ENCODE data around the gene PCBP4. TPM values are rescaled to one million over a fixed set of nuclear protein-coding genes. Genes with fewer than 3 reads are reported as not detected.

The PCBP4 gene
- total RNA-seq, 1 donor from 2014 or later: 60.6 TPM

- Mint-ChIP-seq H3K27ac (ENCODE audit: unreplicated experiment) (no peak overlapping the region), H3K27me3 (ENCODE audit: unreplicated experiment) (peaks cover 15% of the 10 kb centered on the region), H3K9me3 (ENCODE audit: unreplicated experiment) (no peaks in the 10 kb centered on the region), H3K36me3 (ENCODE audit: low read depth, unreplicated experiment) (peaks cover 3% of the 10 kb centered on the region), H3K4me1 (ENCODE audit: unreplicated experiment) (peaks cover 2% of the 10 kb centered on the region), H3K4me3 (ENCODE audit: unreplicated experiment) (no peak overlapping the region)
- DNase-seq (ENCODE audit: low spot score): no peak
- TF ChIP-seq, protein P1, sequence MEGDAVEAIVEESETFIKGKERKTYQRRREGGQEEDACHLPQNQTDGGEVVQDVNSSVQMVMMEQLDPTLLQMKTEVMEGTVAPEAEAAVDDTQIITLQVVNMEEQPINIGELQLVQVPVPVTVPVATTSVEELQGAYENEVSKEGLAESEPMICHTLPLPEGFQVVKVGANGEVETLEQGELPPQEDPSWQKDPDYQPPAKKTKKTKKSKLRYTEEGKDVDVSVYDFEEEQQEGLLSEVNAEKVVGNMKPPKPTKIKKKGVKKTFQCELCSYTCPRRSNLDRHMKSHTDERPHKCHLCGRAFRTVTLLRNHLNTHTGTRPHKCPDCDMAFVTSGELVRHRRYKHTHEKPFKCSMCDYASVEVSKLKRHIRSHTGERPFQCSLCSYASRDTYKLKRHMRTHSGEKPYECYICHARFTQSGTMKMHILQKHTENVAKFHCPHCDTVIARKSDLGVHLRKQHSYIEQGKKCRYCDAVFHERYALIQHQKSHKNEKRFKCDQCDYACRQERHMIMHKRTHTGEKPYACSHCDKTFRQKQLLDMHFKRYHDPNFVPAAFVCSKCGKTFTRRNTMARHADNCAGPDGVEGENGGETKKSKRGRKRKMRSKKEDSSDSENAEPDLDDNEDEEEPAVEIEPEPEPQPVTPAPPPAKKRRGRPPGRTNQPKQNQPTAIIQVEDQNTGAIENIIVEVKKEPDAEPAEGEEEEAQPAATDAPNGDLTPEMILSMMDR (IDR thresholded peaks at IDR 0.05; ENCODE audit: unreplicated experiment): no peak
These were observed 18.1 kb downstream of the PCBP4 start for GRCh38 chr3:51949121-51949520.

DNA sequence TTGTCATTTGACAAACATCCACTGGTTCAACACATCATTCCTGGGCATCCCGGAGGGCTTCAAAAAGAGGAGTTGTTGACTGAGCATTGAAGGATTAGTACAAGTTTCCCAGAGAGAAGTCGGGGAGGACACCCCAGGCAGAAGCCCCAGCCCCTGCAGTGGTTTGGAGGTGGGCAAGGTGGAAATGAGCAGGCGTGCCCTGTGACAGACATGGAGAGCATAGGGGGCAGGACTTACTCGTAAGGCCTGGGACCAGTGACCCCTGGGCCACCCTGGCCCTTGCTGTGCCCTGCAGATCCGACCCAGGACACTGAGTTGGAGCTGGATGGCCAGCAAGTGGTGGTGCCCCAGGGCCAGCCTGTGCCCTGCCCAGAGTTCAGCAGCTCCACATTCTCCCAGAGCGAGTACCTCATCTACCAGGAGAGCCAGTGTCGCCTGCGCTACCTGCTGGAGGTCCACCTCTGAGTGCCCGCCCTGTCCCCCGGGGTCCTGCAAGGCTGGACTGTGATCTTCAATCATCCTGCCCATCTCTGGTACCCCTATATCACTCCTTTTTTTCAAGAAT is 19.2 kb downstream of the PCBP4 start:
- no peak overlapping the region for H3K4me3 Mint-ChIP-seq (ENCODE audit: unreplicated experiment)
- peak overlapping the region; percentile 49 for H3K27ac Mint-ChIP-seq (ENCODE audit: unreplicated experiment)
- H3K27me3 Mint-ChIP-seq (ENCODE audit: unreplicated experiment): peaks cover 10% of the 10 kb centered on the region
- H3K36me3 Mint-ChIP-seq (ENCODE audit: low read depth, unreplicated experiment): peaks cover 4% of the 10 kb centered on the region
- DNase-seq (ENCODE audit: low spot score): no peak
- TF ChIP-seq, protein P1 (IDR thresholded peaks at IDR 0.05; ENCODE audit: unreplicated experiment): no peak
- no peaks in the 10 kb centered on the region for H3K9me3 Mint-ChIP-seq (ENCODE audit: unreplicated experiment)
- peaks cover 3% of the 10 kb centered on the region for H3K4me1 Mint-ChIP-seq (ENCODE audit: unreplicated experiment)

DNA sequence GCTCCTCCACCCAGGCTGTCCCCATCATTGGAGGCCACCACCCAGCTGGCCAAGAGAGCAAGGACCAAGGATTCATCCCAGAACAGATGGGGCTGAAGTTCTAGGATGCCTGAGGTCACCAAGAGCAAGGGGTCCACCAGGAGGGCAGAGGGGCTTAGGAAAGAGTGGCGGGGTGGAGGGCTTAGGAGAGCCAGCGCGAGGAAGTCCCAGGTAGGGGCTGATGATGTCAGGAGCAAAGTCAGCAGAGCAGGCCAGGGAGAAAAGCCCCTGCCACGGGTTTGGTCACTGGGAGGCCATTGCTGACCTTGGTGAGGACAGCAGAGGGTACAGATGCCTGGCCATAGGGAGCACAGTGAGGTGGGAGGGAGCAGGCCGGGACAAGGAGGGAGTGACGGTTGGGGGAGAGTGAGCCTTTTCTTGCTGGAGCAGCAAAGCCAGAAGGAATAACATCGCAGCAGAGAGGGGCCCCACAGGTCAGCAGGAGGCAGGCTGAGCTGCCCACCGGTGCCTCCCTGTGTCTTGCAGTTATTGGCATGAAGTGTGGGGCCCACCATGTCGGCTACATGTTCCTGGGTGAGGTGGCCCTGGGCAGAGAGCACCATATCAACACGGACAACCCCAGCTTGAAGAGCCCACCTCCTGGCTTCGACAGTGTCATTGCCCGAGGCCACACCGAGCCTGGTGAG is 19.9 kb downstream of the PCBP4 start:
- no peak overlapping the region for H3K27ac Mint-ChIP-seq (ENCODE audit: unreplicated experiment)

DNA sequence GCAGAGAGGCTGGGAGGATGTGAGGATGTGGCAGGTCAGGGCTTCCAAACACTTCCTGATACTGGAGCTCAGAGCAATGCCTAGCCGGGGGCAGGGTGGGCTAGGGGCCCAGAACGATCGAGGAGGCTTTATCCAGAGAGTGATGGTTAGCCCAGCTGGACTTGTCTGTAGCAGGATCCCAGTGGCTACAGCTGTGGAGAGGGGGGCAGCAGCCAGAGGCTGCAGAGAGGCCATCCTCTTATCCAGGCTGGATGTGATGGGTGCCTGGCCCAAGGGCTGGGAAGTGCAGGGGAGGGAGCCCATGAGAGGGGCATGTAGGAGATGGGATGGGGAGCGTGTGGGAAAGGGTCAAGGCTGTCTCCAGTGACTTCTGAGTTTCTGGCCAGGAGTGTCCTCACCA is 20.5 kb downstream of the PCBP4 start:
- peaks cover 4% of the 10 kb centered on the region for H3K36me3 Mint-ChIP-seq (ENCODE audit: low read depth, unreplicated experiment)
- TF ChIP-seq, protein P1 (IDR thresholded peaks at IDR 0.05; ENCODE audit: unreplicated experiment): no peak
- no peak overlapping the region for H3K27ac Mint-ChIP-seq (ENCODE audit: unreplicated experiment)
- H3K27me3 Mint-ChIP-seq (ENCODE audit: unreplicated experiment): peaks cover 9% of the 10 kb centered on the region
- H3K9me3 Mint-ChIP-seq (ENCODE audit: unreplicated experiment): no peaks in the 10 kb centered on the region
- no peak for DNase-seq (ENCODE audit: low spot score)
- H3K4me1 Mint-ChIP-seq (ENCODE audit: unreplicated experiment): peaks cover 3% of the 10 kb centered on the region
- H3K4me3 Mint-ChIP-seq (ENCODE audit: unreplicated experiment): no peak overlapping the region

More for the DNA sequence above, 19.9 kb downstream of the PCBP4 start:
- H3K27me3 Mint-ChIP-seq (ENCODE audit: unreplicated experiment): peaks cover 9% of the 10 kb centered on the region
- H3K4me1 Mint-ChIP-seq (ENCODE audit: unreplicated experiment): peaks cover 3% of the 10 kb centered on the region
- no peak overlapping the region for H3K4me3 Mint-ChIP-seq (ENCODE audit: unreplicated experiment)
- H3K9me3 Mint-ChIP-seq (ENCODE audit: unreplicated experiment): no peaks in the 10 kb centered on the region
- no peak for DNase-seq (ENCODE audit: low spot score)
- H3K36me3 Mint-ChIP-seq (ENCODE audit: low read depth, unreplicated experiment): peaks cover 4% of the 10 kb centered on the region
- TF ChIP-seq, protein P1 (IDR thresholded peaks at IDR 0.05; ENCODE audit: unreplicated experiment): no peak

Measured in endothelial cell (in vitro differentiated cells).